ENCODE measurements around the gene TRPM3.

TRPM3 gene

DNA sequence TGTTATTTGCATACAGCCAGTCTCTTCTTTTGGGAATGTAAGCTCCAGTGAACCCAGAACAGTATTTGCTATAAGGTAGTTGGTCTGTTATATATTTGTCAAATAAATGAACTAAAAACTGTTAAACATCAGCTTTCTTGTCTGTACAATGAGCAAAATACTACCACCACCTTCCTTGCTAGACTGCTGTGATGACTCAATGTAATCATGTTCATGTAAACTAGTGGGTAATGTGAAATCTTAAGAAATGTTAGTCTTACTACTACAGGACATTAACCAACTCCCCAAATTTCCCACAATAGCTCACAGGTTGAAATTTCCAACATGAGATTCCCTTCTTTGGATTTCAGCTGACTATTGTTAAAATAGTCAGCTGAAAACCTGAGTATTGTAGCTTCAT, 176.1 kb downstream of the TRPM3 start:
- DNase-seq, result no peak

- DNase-seq, result no peak
Measured at GRCh38 chr9:70941191-70941590, 180.2 kb downstream of the TRPM3 start.

GRCh38 chr9:70940605-70941004, 180.8 kb downstream of the TRPM3 start:
- DNase-seq, result no peak

- DNase-seq, result no peak
Measured at GRCh38 chr9:70936536-70936935, 184.9 kb downstream of the TRPM3 start.

DNA sequence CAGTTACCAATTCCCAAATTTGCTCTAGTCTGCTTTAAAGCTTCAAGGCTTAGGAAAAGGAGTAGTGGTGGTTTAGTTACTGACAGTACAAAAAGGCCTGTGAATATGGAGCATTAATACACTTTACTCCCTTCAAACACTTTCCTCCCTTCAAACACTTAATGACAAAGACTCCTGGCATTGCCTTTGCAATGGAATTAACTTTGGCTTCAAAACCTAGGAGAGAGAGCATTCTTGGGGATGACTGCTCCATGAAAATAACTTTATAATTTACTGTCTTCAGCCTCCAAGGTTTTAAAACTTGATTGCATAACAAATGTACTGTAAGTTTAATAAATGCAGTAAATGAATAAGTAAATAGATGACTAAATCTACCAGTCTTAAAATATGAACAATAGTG, 185.6 kb downstream of the TRPM3 start:
- no peak for DNase-seq

DNA sequence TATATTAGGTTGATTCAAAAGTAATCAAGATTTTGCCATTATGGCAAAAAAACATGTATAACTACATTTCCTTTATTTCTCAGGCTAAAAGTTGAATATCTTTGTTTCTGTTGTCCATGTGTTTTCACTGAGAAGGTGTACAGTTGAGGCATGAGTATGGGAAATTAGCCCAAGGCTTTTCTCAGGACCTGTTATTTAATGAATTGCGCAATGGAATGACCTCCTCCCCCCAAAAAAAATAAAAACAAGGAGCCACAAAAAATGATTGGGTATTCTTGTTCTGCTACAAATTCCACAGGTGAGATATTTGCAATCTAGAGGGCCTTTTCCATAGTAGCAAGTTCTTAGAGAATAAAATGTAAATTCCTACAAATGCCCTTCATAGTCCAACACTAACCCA, 186.8 kb downstream of the TRPM3 start:
- no peak for DNase-seq

GRCh38 chr9:70933321-70933720, 188.1 kb downstream of the TRPM3 start:
- DNase-seq, result no peak

DNA sequence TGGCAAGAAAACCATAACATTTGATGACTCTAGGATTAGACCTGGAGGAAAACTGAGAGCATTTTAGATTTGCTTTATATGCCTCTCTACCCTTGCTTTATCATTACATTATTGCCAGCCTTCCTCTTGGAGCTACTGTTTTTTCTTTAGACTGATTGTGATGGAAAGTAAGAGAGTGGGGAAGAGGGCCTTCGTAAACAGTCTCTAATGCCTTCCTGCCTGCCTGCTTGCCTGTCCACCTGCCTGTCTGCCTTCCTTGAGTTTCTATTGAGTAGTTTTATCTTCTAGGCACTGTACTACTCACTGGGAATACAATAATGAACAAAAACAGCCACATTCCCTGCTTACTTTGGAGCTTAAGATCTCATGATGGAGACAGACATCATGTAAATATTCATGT, 189.3 kb downstream of the TRPM3 start:
- DNase-seq, result no peak

DNA sequence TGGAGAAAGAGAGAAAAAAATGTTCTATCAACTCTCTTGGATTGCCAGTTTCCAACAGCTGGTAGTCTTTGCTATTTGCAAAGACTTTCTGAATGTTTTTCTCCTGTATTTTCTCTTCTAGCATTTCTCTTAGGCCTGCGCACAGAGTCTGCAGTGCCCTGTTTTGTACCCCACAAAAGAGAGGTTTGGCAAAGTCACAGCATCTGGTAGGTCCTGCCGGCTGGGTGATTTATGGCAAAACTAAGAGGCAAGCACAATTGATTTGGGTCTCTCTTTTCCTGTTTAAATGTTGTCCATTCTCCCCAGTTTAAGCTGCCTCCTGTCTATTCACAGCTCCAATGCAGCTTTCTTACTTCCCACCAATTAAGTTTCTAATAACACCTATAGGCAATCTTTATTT, 193.9 kb downstream of the TRPM3 start:
- no peak for DNase-seq

DNA sequence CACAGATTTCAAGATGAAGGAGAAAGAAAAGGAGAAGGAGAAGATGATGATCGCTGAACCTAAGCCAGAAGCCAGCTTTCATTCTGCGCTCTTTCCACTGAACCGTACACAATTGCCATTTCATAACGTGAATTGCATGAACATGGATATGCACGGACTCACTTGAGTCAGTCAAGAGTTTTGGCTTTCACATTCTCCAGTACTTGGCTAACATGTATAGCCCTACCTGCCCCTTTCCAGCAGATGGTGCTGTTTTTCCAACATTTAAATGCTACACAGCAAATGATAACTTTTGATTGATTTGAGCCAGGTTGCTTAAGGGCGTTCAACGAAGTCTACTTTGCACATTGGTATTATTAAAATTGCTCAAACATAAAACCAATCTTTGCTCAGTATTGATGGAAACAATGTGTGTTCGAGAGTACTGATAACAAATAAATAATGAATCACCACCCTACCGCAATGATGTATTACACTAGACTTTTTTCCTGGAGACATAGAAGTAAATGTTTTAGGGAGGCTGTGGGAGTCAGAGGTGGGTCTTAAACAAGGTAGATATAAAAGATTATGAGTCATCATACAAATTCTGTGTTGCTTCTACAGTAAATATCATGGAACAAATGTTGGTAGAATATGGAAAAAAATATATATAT, 196.4 kb downstream of the TRPM3 start:
- peak; percentile 69 for DNase-seq

GRCh38 chr9:70924380-70924779, 197.0 kb downstream of the TRPM3 start:
- no peak for DNase-seq

DNA sequence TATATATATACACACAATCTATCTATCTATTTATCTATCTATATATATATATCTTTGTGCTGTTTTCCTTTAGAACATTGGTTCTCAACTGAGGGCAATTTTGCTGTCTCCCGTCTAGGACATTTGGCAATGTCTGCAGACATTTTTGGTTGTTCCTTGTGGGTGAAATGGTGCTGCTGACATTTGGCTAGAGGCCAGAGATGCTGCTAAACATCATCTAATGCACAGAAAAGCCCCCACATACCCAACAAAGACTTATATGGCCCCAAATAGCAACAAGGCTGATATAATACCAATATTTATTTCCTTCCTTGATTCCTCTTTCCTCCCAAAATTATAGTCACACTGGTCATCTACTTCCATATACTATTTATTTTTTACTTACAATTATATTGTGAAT, 197.5 kb downstream of the TRPM3 start:
- DNase-seq, result no peak

- DNase-seq, result no peak
Measured at GRCh38 chr9:70921136-70921535, 200.3 kb downstream of the TRPM3 start.

GRCh38 chr9:70917277-70917676, 204.1 kb downstream of the TRPM3 start:
- DNase-seq, result no peak

DNA sequence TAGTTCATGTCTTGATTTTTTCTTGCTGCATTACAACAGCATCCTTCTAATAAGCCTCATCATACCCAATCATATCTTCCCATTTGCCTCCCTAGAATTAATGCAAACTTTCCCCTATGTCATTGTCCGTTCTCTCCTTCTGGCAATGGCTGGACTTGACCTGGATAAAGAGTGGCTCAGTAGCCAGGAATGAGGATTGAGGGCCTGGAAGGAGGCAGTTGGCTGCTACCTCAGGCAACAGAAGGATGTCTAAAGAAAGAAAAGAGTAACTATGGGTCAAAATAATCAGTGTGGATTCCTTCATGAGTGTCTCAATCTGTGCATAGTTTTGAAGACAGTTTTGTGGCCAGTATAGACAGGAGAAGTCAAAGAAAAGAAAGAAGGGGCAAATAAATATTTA, 209.6 kb downstream of the TRPM3 start:
- no peak for DNase-seq

GRCh38 chr9:70910598-70910997, 210.8 kb downstream of the TRPM3 start:
- no peak for DNase-seq

GRCh38 chr9:70902692-70903131, 218.7 kb downstream of the TRPM3 start:
- no peak for DNase-seq

- DNase-seq, result no peak
Measured at GRCh38 chr9:70902171-70902570, 219.2 kb downstream of the TRPM3 start.

GRCh38 chr9:70901746-70902145, 219.7 kb downstream of the TRPM3 start:
- DNase-seq, result no peak

DNA sequence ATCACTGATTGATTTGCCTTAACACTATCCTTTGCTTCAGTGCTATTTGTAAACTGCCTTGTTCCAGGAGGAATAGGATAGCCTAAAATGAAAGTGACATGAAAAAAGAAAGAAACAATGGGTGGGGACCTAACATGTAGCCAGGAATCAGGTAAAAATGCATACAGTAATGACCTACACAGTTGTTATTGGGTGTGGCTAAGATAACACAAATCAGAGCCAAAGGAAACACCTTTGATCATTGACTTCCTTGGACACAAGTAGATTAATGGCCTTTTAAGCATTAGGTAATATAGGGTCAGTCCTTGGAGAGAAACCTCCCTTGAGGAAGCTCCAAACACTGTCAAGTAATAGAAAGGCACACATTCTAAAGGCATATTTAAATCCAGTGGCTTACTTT, 220.4 kb downstream of the TRPM3 start:
- no peak for DNase-seq

DNA sequence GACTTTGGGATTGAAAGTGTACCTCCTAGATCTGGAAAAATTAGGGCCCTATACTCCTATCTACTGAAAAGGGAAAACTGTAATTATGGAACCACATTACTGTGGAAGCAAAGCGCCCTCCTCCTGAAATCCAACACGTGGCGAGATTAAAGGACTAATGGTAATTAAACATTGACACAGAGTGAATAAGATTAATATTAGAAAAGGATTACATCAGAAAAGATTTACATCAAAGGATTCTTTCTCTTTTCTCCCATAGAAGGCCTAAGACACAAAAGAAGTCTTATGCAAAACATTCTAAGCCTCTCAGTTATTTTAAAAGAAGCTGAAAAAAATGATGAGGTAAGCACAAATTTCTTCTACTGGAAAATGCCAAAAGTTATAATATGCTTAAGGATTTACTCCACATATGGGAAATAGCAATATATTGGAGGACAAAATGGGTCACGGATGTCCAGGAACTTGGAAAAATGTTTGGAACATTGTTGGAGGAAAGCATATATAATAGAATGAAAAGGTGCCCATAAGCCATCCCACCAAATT, 227.8 kb downstream of the TRPM3 start:
- DNase-seq, result no peak

- no peak for DNase-seq
Measured at GRCh38 chr9:70888471-70888870, 232.9 kb downstream of the TRPM3 start.

DNA sequence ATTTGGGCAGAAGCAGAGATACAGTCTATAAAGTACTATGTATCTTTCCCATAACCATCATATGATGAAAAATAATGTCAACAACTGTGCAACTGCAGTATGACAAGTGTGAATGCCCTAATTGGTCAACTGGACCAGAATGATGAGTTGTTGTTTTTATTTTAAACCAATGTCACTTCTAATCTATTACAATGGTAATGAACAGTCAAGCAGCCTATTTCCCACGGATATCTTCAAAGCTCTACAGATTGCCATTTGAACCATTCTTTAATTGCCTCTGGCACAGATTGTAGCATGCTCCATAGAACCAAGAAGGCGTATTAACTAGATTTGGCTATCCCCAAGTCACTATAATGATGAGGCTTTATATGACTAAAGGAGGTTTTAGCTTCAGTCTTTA, 233.6 kb downstream of the TRPM3 start:
- no peak for DNase-seq

GRCh38 chr9:70883963-70884793, 237.2 kb downstream of the TRPM3 start:
- no peak for DNase-seq

All from NCI-H510A treated with DMSO at 0.1 percent for 48 hours (cell line).